ENCODE results near the gene ZNF425.

DNA sequence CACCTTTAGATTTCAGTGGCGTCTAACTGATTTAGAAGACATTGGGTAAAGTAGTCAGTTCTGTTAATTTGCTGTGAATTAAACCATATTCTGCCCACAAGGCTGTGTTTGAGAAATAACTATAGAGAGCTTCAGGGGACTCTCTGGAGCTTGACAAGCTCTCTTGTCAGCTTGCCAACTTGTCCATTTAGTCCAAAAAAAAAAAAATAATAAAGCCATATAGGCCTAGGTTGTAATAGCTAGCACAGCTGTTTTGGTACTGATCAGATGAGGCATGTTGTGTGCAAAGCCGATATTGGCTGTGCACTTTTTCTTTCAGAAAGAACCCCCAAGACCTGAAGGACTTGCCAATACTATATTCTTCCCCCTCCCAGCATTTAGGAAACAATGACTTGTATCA, 49.0 kb upstream of the ZNF425 start:
- TF ChIP-seq CTCF (conservative IDR thresholded peaks at IDR 0.05) (no peak), EZH2 (IDR thresholded peaks at IDR 0.05; ENCODE audit: low read depth) (no peak)
